Amniotic stem cell (primary cell): ENCODE measurements around the gene GMCL1.
"Not testable (repeated sequence)": the region's sequence is repeated elsewhere in the genome, so short reads cannot be mapped to it uniquely, and the experiment has no call there.

Experiments
- DNase-seq: peaks from one replicate; lab custom pipeline; 2025; lab: John Stamatoyannopoulos, UW

The GMCL1 gene

GRCh38 chr2:69848186-69848790 lies 18.8 kb downstream of the GMCL1 start:
- DNase-seq: no peak

GRCh38 chr2:69858261-69858660 lies 28.8 kb downstream of the GMCL1 start:
- no peak for DNase-seq

- no peak for DNase-seq
Observed at GRCh38 chr2:69863298-69863697, 33.8 kb downstream of the GMCL1 start.

- DNase-seq: no peak
Observed at GRCh38 chr2:69888451-69888850, 59.0 kb downstream of the GMCL1 start.

- DNase-seq: no peak
Observed at GRCh38 chr2:69889302-69889701, 59.8 kb downstream of the GMCL1 start.

- DNase-seq: no peak
Observed at GRCh38 chr2:69890881-69891280, 61.4 kb downstream of the GMCL1 start.

GRCh38 chr2:69892838-69893424 lies 63.5 kb downstream of the GMCL1 start:
- not testable (repeated sequence) for DNase-seq

GRCh38 chr2:69893684-69894551 lies 64.5 kb downstream of the GMCL1 start, which contains the start of gene SNRNP27:
TSS of gene SNRNP27 (plus strand) at chr2:69893956. CDS start at chr2:69893985, 29 bp downstream.
- peak; percentile 32 for DNase-seq

- not testable (repeated sequence) for DNase-seq
Observed at GRCh38 chr2:69894737-69895136, 65.3 kb downstream of the GMCL1 start.

- no peak for DNase-seq
Observed at GRCh38 chr2:69902213-69902922, 72.9 kb downstream of the GMCL1 start.

GRCh38 chr2:69907216-69907615 lies 77.8 kb downstream of the GMCL1 start:
- DNase-seq: no peak

GRCh38 chr2:69911985-69912563 lies 82.6 kb downstream of the GMCL1 start:
- peak; percentile 18 for DNase-seq

- DNase-seq: peak; percentile 100
Observed at GRCh38 chr2:69914164-69914949, 84.9 kb downstream of the GMCL1 start.

GRCh38 chr2:69914950-69915945 lies 85.8 kb downstream of the GMCL1 start, which contains the start of gene MXD1:
TSS of gene MXD1 (plus strand) at chr2:69915109. CDS start at chr2:69915331, 222 bp downstream.
- no peak for DNase-seq

GRCh38 chr2:69916106-69916505 lies 86.6 kb downstream of the GMCL1 start:
- DNase-seq: no peak

GRCh38 chr2:69917852-69918251 lies 88.4 kb downstream of the GMCL1 start:
- peak; percentile 22 for DNase-seq

GRCh38 chr2:69918401-69918800 lies 88.9 kb downstream of the GMCL1 start:
- DNase-seq: no peak

GRCh38 chr2:69923116-69923515 lies 93.7 kb downstream of the GMCL1 start:
- DNase-seq: no peak

GRCh38 chr2:69926849-69927515 lies 97.5 kb downstream of the GMCL1 start:
- DNase-seq: no peak
